ENCODE measurements around the gene TMEM151A.
A peak's percentile ranks its signal among the peaks of the same experiment; 100 is the strongest.

TMEM151A gene

GRCh38 chr11:66291706-66292542, at the start of gene TMEM151A:
Gene TMEM151A (plus strand): TSS chr11:66291894. CDS start chr11:66292014, 120 bp downstream.
- ChIA-PET POLR2A (interaction anchor here (0.6 to 1.0 kb wide), 3 partner anchors 22 to 130 kb away, joined by 3 read pairs; partner anchors contain the start of gene CD248), CTCF (interaction anchor here (1.4 to 10.6 kb wide), 4 partner anchors 20 to 98 kb away, joined by 5 to 109 read pairs (median 11); no protein-coding TSS in a partner anchor)
- TF ChIP-seq CTCF (IDR thresholded peaks at IDR 0.05; ENCODE audit: insufficient read depth, low read length, missing control alignments), result no peak
- DNase-seq (ENCODE audit: low read depth, low spot score), result no peak
- H3K4me3 ChIP-seq (ENCODE audit: low read depth, low read length), result peak within 1 kb of the TSS; percentile 36; the same call in 1 of the 2 replicates

- ChIA-PET POLR2A (no interaction called here), CTCF (interaction anchor here (10.2 kb wide), 1 partner anchor 21 kb away, joined by 130 read pairs; no protein-coding TSS in a partner anchor)
- TF ChIP-seq CTCF (IDR thresholded peaks at IDR 0.05; ENCODE audit: insufficient read depth, low read length, missing control alignments), result no peak
- no peak overlapping the region for H3K4me3 ChIP-seq (ENCODE audit: low read depth, low read length)
- no peak for DNase-seq (ENCODE audit: low read depth, low spot score)
Measured at GRCh38 chr11:66242095-66242765, 49.5 kb upstream of the TMEM151A start.

GRCh38 chr11:66243782-66244535, 47.7 kb upstream of the TMEM151A start:
- CTCF ChIA-PET, result interaction anchor here (0.8 to 2.1 kb wide), 3 partner anchors 9 to 22 kb away, joined by 3 to 14 read pairs (median 3); no protein-coding TSS in a partner anchor
- POLR2A ChIA-PET, result no interaction called here
- no peak overlapping the region for H3K4me3 ChIP-seq (ENCODE audit: low read depth, low read length)
- no peak for DNase-seq (ENCODE audit: low read depth, low spot score)
- TF ChIP-seq CTCF (IDR thresholded peaks at IDR 0.05; ENCODE audit: insufficient read depth, low read length, missing control alignments), result no peak

- TF ChIP-seq CTCF (IDR thresholded peaks at IDR 0.05; ENCODE audit: insufficient read depth, low read length, missing control alignments), result no peak
- ChIA-PET CTCF (interaction anchor here (0.5 to 1.3 kb wide), 3 partner anchors 29 to 138 kb away, joined by 3 read pairs; no protein-coding TSS in a partner anchor), POLR2A (no interaction called here)
- no peak for DNase-seq (ENCODE audit: low read depth, low spot score)
- no peak overlapping the region for H3K4me3 ChIP-seq (ENCODE audit: low read depth, low read length)
Measured at GRCh38 chr11:66247295-66247694, 44.4 kb upstream of the TMEM151A start.

- ChIA-PET POLR2A (no interaction called here), CTCF (no interaction called here)
- TF ChIP-seq CTCF (IDR thresholded peaks at IDR 0.05; ENCODE audit: insufficient read depth, low read length, missing control alignments), result no peak
- H3K4me3 ChIP-seq (ENCODE audit: low read depth, low read length), result no peak overlapping the region
- DNase-seq (ENCODE audit: low read depth, low spot score), result no peak
Measured at GRCh38 chr11:66247801-66248200, 43.9 kb upstream of the TMEM151A start.
